Loucy (cell line): ENCODE data around the gene ABCA9.

Experiments used
- EZH2phosphoT487 ChIP-seq: fragments of 200-600 bp; IDR thresholded peaks from 2 replicates; pipeline ENCODE4 v1.6.1; 2018; ENCODE audit warnings: antibody characterized with exemption, mild to moderate bottlenecking, moderate library complexity, borderline replicate concordance
- TF ChIP-seq, protein P1 (sequence below): fragments of 200-600 bp; sonication (generic); conservative IDR thresholded peaks from 2 replicates; pipeline ENCODE4 v1.5.1; 2014; ENCODE audit warnings: mild to moderate bottlenecking, antibody characterized with exemption, low read length

- TF ChIP-seq, protein P1, sequence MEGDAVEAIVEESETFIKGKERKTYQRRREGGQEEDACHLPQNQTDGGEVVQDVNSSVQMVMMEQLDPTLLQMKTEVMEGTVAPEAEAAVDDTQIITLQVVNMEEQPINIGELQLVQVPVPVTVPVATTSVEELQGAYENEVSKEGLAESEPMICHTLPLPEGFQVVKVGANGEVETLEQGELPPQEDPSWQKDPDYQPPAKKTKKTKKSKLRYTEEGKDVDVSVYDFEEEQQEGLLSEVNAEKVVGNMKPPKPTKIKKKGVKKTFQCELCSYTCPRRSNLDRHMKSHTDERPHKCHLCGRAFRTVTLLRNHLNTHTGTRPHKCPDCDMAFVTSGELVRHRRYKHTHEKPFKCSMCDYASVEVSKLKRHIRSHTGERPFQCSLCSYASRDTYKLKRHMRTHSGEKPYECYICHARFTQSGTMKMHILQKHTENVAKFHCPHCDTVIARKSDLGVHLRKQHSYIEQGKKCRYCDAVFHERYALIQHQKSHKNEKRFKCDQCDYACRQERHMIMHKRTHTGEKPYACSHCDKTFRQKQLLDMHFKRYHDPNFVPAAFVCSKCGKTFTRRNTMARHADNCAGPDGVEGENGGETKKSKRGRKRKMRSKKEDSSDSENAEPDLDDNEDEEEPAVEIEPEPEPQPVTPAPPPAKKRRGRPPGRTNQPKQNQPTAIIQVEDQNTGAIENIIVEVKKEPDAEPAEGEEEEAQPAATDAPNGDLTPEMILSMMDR: no peak
- TF ChIP-seq EZH2phosphoT487: no peak
Observed at GRCh38 chr17:69096541-69096940, 35.8 kb upstream of the ABCA9 start.
